HG02870 (cell line): ENCODE measurements around the gene HIVEP2.
A peak's percentile ranks its signal among the peaks of the same experiment; 100 is the strongest.

Experiments
- ATAC-seq: cut with Tn5 transposase; IDR thresholded peaks from one replicate; pipeline ENCODE4 v1.9.1; 2021; ENCODE audit warnings: mild to moderate bottlenecking, moderate library complexity; ENCODE audit not compliant: unreplicated experiment

The HIVEP2 gene

DNA sequence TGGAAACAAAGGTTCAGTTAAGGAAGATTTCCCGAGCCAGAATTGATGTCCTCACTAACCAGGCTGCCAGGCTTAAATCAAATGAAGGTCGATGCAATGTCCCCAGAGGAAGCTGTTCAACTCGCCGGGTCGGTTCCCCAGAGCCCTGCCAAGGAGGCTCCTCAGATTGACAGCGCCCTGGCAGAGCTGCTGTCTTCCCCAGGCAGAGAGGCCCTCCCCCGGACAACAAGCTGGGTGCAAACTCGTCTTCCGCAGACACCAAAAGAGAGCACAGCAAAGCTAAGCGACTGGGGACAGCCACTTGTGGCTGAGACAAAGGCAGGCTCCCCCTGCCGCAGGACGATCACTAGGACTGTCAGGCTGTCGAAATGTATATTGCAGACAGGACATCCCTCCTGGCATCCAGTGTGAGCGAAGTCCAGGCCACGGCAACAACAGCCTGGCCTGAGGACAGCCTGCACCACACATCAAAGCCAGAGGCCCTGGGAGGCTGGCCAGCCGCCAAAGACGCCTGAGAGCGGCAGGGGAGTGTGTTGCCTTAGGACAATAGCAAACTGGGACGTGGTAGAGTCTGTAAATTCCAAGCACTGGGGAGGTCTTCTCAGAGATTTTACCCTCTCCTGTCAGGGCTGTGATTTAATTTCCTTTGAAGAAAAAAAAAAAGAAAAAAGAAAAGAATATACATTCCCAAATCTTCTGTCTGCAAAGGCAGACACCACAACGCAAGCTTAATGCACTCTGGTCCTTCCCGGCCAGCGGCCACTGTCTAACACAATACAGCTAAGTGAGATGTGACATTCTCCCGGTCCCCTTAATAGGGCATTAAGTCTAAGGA lies 99.1 kb downstream of the HIVEP2 start:
- ATAC-seq = no peak

DNA sequence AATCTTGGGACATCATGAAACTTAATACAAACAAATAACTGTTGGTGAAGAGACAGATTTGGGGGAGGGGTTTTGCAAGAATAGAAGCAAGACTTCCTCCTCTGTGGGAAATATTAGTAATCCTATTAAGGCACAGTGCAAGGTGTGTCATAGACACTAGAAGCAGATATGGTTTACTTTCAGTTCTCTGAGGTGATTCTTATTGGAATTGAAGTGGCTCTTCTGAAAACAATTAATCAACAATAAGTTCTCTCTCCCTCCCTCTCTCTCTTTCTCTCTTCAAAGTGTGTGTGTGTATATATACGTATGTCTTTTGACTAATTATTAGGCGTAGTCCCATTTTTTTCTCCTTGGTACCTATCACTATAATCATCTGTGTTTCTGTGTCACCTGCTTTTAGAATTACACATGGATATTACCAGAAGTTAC lies 99.8 kb downstream of the HIVEP2 start:
- peak; percentile 38 for ATAC-seq

DNA sequence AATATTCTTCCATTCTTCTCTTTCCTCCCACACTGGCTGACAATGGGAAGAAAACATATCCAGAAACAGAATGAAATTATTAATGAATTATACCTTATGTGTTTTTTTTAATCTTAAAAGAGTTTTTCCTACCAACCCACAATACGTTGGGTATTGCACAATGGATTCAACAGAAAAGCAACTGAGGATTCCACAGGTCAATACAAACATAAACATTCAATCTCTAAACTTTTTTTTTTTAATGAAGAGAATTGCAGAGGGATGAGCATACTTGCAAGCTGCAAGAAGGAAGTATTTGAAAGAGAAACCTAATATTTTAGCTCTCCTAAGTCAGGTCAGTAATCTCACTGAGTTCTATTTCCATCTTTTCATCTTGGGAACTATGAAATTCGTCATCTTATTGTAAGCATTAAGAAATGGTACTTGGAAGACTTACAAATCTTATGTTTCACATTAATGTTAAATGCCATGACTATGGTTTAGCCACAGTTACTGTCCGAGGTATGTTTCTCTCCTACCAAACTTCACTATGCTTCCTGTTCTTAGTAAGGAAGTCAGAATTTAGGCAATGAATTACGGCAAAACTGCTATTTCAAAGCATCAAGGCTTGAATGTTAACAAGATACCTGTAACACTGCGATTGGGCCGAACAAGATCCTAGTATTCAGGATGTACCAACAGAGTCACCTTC lies 100.8 kb downstream of the HIVEP2 start:
- ATAC-seq = no peak

DNA sequence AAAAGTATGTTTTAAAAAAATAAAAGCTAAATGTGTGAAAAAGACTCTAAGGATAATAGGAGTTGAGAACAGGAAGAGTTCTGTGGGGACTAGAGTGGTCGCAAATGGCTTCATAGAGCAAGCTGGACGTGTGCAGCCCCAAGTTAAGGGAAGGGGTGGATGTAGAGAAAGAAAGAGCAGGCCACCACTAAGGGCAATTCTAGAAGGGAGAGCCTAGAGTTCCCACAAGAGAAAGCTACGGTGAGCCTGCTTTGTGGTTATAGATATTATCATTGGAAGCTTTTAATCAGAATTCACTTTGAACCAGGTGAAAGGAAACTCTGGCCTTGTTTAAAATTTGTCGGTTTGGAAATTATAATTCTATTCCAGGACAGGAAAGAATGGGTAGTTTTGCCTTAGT lies 101.6 kb downstream of the HIVEP2 start:
- no peak for ATAC-seq

- ATAC-seq = peak; percentile 69
Measured at GRCh38 chr6:142842418-142843261, 102.3 kb downstream of the HIVEP2 start.

GRCh38 chr6:142841915-142842314 lies 103.1 kb downstream of the HIVEP2 start:
- no peak for ATAC-seq

GRCh38 chr6:142839686-142840040 lies 105.3 kb downstream of the HIVEP2 start:
- ATAC-seq = no peak

- no peak for ATAC-seq
Measured at GRCh38 chr6:142838821-142839685, 105.9 kb downstream of the HIVEP2 start.

DNA sequence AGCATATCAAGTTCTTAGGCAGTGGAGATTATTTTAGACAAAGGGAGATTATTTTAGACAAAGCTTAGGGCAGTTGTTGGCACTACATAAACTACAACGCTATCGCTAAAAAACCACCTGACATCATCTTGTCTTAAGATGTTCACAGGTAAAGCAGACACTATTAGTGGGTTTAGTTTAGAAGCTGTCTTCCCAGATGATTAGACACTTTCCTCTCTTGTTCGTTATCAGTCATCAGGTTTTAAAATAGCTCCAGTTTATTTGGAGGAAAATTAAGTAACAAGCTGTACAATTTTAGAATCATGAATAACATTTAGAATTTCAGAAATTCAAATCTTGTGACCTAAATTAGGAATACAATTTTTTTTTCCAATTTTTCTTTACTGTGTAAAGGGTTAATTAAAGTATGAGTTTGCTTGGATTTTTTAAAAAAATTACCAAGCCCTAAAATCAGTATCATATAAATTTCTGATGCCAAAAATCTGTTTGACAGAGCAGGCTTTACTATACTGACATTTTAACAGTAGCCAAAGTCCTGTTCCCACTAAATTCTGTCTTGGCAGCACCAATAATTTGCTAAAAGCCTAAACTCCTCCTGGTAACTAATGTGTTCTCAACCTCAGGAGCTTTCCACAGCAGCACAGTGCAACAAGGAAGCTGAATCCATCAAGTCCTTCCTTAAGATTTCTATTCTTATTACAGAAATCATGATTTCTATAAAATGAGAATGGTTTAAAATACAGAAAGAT lies 109.0 kb downstream of the HIVEP2 start:
- no peak for ATAC-seq

DNA sequence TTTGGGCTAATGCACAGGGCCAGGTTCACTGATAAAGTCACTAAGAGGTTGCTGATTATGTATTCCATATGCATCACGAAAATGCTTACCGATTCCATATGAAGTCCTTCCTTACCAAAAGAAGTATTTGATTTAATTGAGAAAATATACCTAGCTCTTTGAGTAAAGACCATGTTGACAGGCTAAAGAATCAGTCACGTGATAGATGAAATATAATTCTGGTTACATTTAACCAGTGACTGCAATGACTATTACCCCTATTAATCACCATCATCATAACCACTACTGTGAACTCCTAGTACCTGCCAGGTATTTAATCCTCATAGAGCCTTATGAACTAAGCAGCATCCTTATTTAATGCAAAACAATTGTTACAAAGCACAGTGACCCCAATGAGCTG lies 110.1 kb downstream of the HIVEP2 start:
- no peak for ATAC-seq

DNA sequence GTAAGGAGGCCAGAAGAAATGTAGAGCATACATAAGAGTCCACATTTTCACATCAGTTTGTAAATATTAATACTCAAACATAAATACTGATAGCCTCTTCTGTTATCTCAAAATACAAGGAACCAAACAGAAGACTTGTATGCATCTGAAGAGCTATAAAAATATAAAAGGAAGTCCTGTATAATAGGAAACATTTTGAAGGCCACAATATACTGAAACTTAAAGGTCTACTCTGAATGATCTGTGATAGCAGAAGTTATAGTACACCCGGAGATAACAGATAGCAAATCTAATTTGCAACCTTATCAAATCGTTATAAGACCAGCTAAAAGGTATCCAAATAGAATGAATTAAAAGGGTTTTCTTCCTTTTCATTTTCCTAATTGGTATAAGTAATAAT lies 111.2 kb downstream of the HIVEP2 start:
- ATAC-seq = no peak

- no peak for ATAC-seq
Measured at GRCh38 chr6:142833054-142833453, 111.9 kb downstream of the HIVEP2 start.

DNA sequence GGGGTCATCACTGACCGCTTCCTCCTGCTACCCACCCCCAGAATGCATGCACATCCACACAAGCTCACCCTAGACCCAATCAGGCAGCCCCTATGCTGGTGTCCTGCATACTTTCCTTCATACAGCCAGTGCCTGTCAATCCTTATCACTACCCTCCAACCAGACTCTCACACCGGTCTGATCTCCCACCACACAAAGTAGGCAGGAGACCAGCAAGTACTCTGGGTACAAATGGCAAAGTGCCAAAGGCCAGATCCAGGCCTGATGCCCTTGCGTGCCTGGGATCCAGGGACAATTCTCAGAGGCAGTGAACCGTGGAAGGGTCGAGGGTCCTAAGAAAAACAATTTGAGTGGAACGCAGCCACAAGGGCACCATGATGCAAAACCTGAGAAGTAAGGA lies 114.2 kb downstream of the HIVEP2 start:
- ATAC-seq = no peak

- ATAC-seq = no peak
Measured at GRCh38 chr6:142830116-142830710, 114.8 kb downstream of the HIVEP2 start.

GRCh38 chr6:142829556-142829955 lies 115.4 kb downstream of the HIVEP2 start:
- no peak for ATAC-seq

DNA sequence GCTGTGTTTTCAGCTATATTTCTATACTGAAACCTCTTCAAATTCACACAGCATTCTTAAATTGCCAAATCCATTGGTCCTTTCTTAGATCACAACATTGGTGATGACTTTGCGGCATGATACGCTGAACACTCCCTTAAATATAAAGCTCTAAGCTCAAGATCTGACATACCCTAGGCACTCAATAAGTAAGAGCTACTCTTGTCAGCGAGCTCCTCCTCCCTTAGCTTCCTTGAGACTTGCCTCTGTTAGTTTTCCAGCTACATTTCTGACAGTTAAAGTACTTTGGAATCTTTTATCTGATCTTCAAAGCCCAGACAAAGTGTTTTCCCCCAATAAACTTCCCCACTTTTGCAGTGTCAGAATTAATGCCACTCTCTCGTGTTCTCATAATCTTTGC lies 117.0 kb downstream of the HIVEP2 start:
- no peak for ATAC-seq

GRCh38 chr6:142827369-142827768 lies 117.6 kb downstream of the HIVEP2 start:
- no peak for ATAC-seq

DNA sequence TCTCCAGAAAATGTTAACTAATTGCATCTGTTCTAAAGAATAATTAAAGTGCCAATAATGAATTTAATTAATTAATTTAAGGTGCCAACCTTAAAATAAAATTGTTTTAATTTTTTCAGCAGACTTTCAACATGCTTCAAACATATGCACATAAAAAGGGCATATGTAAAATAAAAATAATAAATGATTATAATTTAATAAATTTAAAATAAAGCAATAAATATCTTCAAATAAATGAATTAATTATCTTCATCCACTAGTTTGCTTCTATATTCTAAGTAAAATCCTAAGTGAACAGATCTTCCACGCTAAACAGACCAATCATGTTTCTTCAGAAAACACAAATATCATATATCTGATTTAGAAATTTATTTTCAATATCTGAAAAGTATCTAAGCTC lies 119.2 kb downstream of the HIVEP2 start:
- no peak for ATAC-seq

GRCh38 chr6:142824426-142824825 lies 120.5 kb downstream of the HIVEP2 start:
- ATAC-seq = no peak
